H9 (cell line): ENCODE measurements around the gene DALRD3. TPM values are rescaled to one million over a fixed set of nuclear protein-coding genes. Genes with fewer than 3 reads are reported as not detected.
A peak's percentile ranks its signal among the peaks of the same experiment; 100 is the strongest.

Source experiments
- DNase-seq: peaks from one replicate; pipeline ENCODE4 v3.0.0-alpha.2; 2017
- H2AFZ ChIP-seq: one replicate; pipeline ENCODE4 v1.6.1; 2013; ENCODE audit warnings: mild to moderate bottlenecking, low read length, control low read depth, moderate library complexity
- H2AK5ac ChIP-seq: 2 replicates; pipeline ENCODE4 v1.6.1; 2013; ENCODE audit warnings: low read length, control low read depth, mixed read lengths; ENCODE audit not compliant: insufficient read length
- H2BK120ac ChIP-seq: one replicate; pipeline ENCODE4 v1.6.1; 2013; ENCODE audit warnings: low read depth, mild to moderate bottlenecking, low read length, control low read depth, inconsistent platforms; ENCODE audit not compliant: poor library complexity, severe bottlenecking
- H2BK12ac ChIP-seq: 2 replicates; pipeline ENCODE4 v1.6.1; 2013; ENCODE audit warnings: low read length, control low read depth, mixed read lengths, low read depth; ENCODE audit not compliant: insufficient read length
- H2BK15ac ChIP-seq: 2 replicates; pipeline ENCODE4 v1.6.1; 2013; ENCODE audit warnings: low read depth, low read length, control low read depth
- H2BK20ac ChIP-seq: one replicate; pipeline ENCODE4 v1.6.1; 2013; ENCODE audit warnings: low read depth, mild to moderate bottlenecking, low read length, control low read depth, inconsistent platforms; ENCODE audit not compliant: poor library complexity, severe bottlenecking
- H2BK5ac ChIP-seq: 2 replicates; pipeline ENCODE4 v1.6.1; 2013; ENCODE audit warnings: low read length, control low read depth, mixed read lengths; ENCODE audit not compliant: insufficient read length
- H3K14ac ChIP-seq: 2 replicates; pipeline ENCODE4 v1.6.1; 2013; ENCODE audit warnings: low read length, control low read depth; ENCODE audit not compliant: insufficient read depth
- H3K18ac ChIP-seq: 2 replicates; pipeline ENCODE4 v1.6.1; 2013; ENCODE audit warnings: low read depth, mild to moderate bottlenecking, mixed read lengths, low read length, control low read depth; ENCODE audit not compliant: insufficient read length
- H3K23ac ChIP-seq: 2 replicates; pipeline ENCODE4 v1.6.1; 2013; ENCODE audit warnings: low read length, control low read depth, mixed read lengths, low read depth; ENCODE audit not compliant: insufficient read length
- H3K23me2 ChIP-seq: 2 replicates; pipeline ENCODE4 v1.6.1; 2013; ENCODE audit warnings: low read depth, mild to moderate bottlenecking, mixed read lengths, low read length, control low read depth; ENCODE audit not compliant: insufficient read length, poor library complexity, severe bottlenecking
- H3K27ac ChIP-seq: 2 replicates; pipeline ENCODE4 v1.5.1; 2013; ENCODE audit warnings: low read length, control low read depth, mixed read lengths, low read depth; ENCODE audit not compliant: insufficient read length
- H3K27me3 ChIP-seq: 2 replicates; pipeline ENCODE4 v1.6.1; 2013; ENCODE audit warnings: low read length, control low read depth, inconsistent platforms; ENCODE audit not compliant: insufficient read depth
- H3K4ac ChIP-seq: 2 replicates; pipeline ENCODE4 v1.6.1; 2013; ENCODE audit warnings: low read depth, mild to moderate bottlenecking, control low read depth, inconsistent platforms, low read length, moderate library complexity
- H3K4me1 ChIP-seq: 2 replicates; pipeline ENCODE4 v1.6.1; 2013; ENCODE audit warnings: low read length, control low read depth, inconsistent platforms; ENCODE audit not compliant: insufficient read depth
- H3K4me2 ChIP-seq: 2 replicates; pipeline ENCODE4 v1.6.1; 2013; ENCODE audit warnings: low read length, control low read depth, mixed read lengths; ENCODE audit not compliant: insufficient read length, insufficient read depth
- H3K56ac ChIP-seq: 2 replicates; pipeline ENCODE4 v1.6.1; 2013; ENCODE audit warnings: low read depth, mild to moderate bottlenecking, mixed read lengths, low read length, control low read depth; ENCODE audit not compliant: insufficient read length
- H3K79me1 ChIP-seq: 2 replicates; pipeline ENCODE4 v1.6.1; 2013; ENCODE audit warnings: low read depth, mild to moderate bottlenecking, moderate library complexity, low read length, control low read depth, inconsistent platforms; ENCODE audit not compliant: insufficient read depth, poor library complexity, severe bottlenecking
- H3K79me2 ChIP-seq: 2 replicates; pipeline ENCODE4 v1.6.1; 2013; ENCODE audit warnings: low read length, control low read depth, inconsistent platforms; ENCODE audit not compliant: insufficient read depth
- H3K9ac ChIP-seq: 2 replicates; pipeline ENCODE4 v1.6.1; 2013; ENCODE audit warnings: low read length, control low read depth, mixed read lengths; ENCODE audit not compliant: insufficient read length; ENCODE audit errors: extremely low read depth
- H3K9me3 ChIP-seq: one replicate; pipeline ENCODE4 v1.6.1; 2013; ENCODE audit warnings: low read depth, low read length, inconsistent platforms; ENCODE audit not compliant: control insufficient read depth
- H3T11ph ChIP-seq: one replicate; pipeline ENCODE4 v1.6.1; 2013; ENCODE audit warnings: mild to moderate bottlenecking, low read length, control low read depth, inconsistent platforms
- H4K20me1 ChIP-seq: one replicate; pipeline ENCODE4 v1.6.1; 2013; ENCODE audit not compliant: control insufficient read depth, insufficient read length, insufficient read depth
- H4K5ac ChIP-seq: 2 replicates; pipeline ENCODE4 v1.6.1; 2013; ENCODE audit warnings: low read depth, mild to moderate bottlenecking, mixed read lengths, low read length, control low read depth; ENCODE audit not compliant: insufficient read length
- H4K8ac ChIP-seq: replicated peaks from 2 replicates; pipeline ENCODE4 v1.6.1; 2013; ENCODE audit warnings: low read length, control low read depth, mixed read lengths, low read depth; ENCODE audit not compliant: insufficient read length
- H4K91ac ChIP-seq: 2 replicates; pipeline ENCODE4 v1.6.1; 2013; ENCODE audit warnings: low read depth, mild to moderate bottlenecking, moderate library complexity, mixed read lengths, low read length, control low read depth; ENCODE audit not compliant: insufficient read length
- H3K27ac Mint-ChIP-seq, 3 experiments: 2 replicates in 2 of 3; 3 replicates in 1 of 3; pipeline ENCODE4 v1.8.0; 2020 to 2021; ENCODE audit warnings: mixed read lengths in 3 of 3, mild to moderate bottlenecking in 1 of 3, moderate library complexity in 1 of 3
- H3K27me3 Mint-ChIP-seq: 2 replicates; pipeline ENCODE4 v1.8.0; 2021; ENCODE audit warnings: low read depth, mild to moderate bottlenecking, moderate library complexity, mixed read lengths
- H3K36me3 Mint-ChIP-seq, 3 experiments: 2 replicates in 2 of 3; 3 replicates in 1 of 3; pipeline ENCODE4 v1.8.0; 2020 to 2021; ENCODE audit warnings: low read depth in 3 of 3, mixed read lengths in 3 of 3; ENCODE audit not compliant: insufficient read depth in 1 of 3
- H3K4me1 Mint-ChIP-seq, 2 experiments: 2 replicates each; pipeline ENCODE4 v1.8.0; 2020; ENCODE audit warnings: mixed read lengths in 2 of 2
- H3K4me3 Mint-ChIP-seq, 2 experiments: 2 replicates in 1 of 2; 3 replicates in 1 of 2; pipeline ENCODE4 v1.8.0; 2020 to 2021; ENCODE audit warnings: mild to moderate bottlenecking in 2 of 2, mixed read lengths in 2 of 2, moderate library complexity in 1 of 2
- H3K9me3 Mint-ChIP-seq, 2 experiments: 2 replicates in 1 of 2; 3 replicates in 1 of 2; pipeline ENCODE4 v1.8.0; 2020; ENCODE audit warnings: mild to moderate bottlenecking in 2 of 2, mixed read lengths in 2 of 2, moderate library complexity in 1 of 2
- WGBS: extraction: QIAGEN DNeasy Blood & Tissue Kit; methylation state at CpG from one replicate; pipeline ENCODE4 v1.1.7; 2013; ENCODE audit warnings: missing lambda C conversion rate, low lambda C conversion rate, mixed read lengths; ENCODE audit not compliant: insufficient read length; ENCODE audit errors: extremely low coverage; 5-methylcytosine and 5-hydroxymethylcytosine counted together
- total RNA-seq: library from RNA; stranded (reverse); gene quantifications from 2 replicates; pipeline ENCODE4 v1.2.1, GENCODE V29; 2021
- TF ChIP-seq, protein P1 (sequence below): fragments of 200-600 bp; sonication (generic); conservative IDR thresholded peaks from 3 replicates; pipeline ENCODE4 v1.8.0; 2021; ENCODE audit warnings: antibody characterized with exemption, mild to moderate bottlenecking

DALRD3 gene
- total RNA-seq, 1 experiment from 2014 or later = 32.3 TPM

DNA sequence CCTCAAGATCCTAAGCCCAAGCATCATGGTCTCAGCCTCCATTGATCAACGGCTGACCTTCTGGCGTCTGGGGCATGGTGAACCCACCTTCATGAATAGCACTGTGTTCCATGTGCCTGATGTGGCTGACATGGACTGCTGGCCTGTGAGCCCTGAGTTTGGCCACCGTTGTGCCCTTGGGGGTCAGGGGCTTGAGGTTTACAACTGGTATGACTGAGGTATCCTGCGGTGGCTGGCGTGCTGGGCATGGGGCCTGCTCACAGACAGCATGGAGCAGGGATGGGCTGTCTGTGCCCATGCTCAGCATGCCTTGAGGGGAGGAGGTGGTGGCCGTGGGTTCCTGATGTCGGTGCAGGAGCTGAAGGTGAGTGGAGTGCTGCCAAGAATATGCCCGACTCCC lies 3.3 kb downstream of the DALRD3 start:
- no peak overlapping the region for H2BK5ac ChIP-seq
- Mint-ChIP-seq H3K4me1 (peaks cover 14 to 17% of the 10 kb centered on the region in 2 experiments), H3K27ac (peak overlapping the region in 1 of 3 experiments; percentile 79; a peak in 1 of 7 replicates), H3K9me3 (no peaks in the 10 kb centered on the region), H3K27me3 (no peaks in the 10 kb centered on the region), H3K36me3 (peaks cover 25 to 59% (median 50%) of the 10 kb centered on the region in 3 experiments), H3K4me3 (no peak overlapping the region; a peak in 1 of 5 replicates)
- H4K8ac ChIP-seq = no peak overlapping the region
- no peak overlapping the region for H3K23ac ChIP-seq
- H4K91ac ChIP-seq = no peak overlapping the region
- no peak overlapping the region for H2BK120ac ChIP-seq
- H2AK5ac ChIP-seq = no peak overlapping the region
- H3K18ac ChIP-seq = no peak overlapping the region
- H3K79me2 ChIP-seq = no peaks in the 10 kb centered on the region; the same call in 1 of the 2 replicates
- no peak overlapping the region for H3K27ac ChIP-seq
- peaks cover 7% of the 10 kb centered on the region for H3K23me2 ChIP-seq
- H3K4ac ChIP-seq = no peak overlapping the region
- no peak for DNase-seq
- no peak overlapping the region for H3K4me2 ChIP-seq
- H3K9ac ChIP-seq = no peak overlapping the region
- no peak overlapping the region for H2BK20ac ChIP-seq
- H4K5ac ChIP-seq = no peak overlapping the region
- H3K56ac ChIP-seq = no peak overlapping the region
- no peak overlapping the region for H2BK12ac ChIP-seq
- H2AFZ ChIP-seq = no peak overlapping the region
- no peaks in the 10 kb centered on the region for H3K9me3 ChIP-seq
- H3K14ac ChIP-seq = no peak overlapping the region
- no peaks in the 10 kb centered on the region for H3K4me1 ChIP-seq
- no peaks in the 10 kb centered on the region for H3K27me3 ChIP-seq
- H3K79me1 ChIP-seq = no peaks in the 10 kb centered on the region
- no peak overlapping the region for H2BK15ac ChIP-seq
- no CpG with 5 or more reads among the region's 8 CpGs for WGBS
- TF ChIP-seq, protein P1, sequence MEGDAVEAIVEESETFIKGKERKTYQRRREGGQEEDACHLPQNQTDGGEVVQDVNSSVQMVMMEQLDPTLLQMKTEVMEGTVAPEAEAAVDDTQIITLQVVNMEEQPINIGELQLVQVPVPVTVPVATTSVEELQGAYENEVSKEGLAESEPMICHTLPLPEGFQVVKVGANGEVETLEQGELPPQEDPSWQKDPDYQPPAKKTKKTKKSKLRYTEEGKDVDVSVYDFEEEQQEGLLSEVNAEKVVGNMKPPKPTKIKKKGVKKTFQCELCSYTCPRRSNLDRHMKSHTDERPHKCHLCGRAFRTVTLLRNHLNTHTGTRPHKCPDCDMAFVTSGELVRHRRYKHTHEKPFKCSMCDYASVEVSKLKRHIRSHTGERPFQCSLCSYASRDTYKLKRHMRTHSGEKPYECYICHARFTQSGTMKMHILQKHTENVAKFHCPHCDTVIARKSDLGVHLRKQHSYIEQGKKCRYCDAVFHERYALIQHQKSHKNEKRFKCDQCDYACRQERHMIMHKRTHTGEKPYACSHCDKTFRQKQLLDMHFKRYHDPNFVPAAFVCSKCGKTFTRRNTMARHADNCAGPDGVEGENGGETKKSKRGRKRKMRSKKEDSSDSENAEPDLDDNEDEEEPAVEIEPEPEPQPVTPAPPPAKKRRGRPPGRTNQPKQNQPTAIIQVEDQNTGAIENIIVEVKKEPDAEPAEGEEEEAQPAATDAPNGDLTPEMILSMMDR = no peak
- H3T11ph ChIP-seq = no peak overlapping the region
- H4K20me1 ChIP-seq = peaks cover 1% of the 10 kb centered on the region
